ENCODE results near the gene CD93.

- TF ChIP-seq CTCF (IDR thresholded peaks at IDR 0.05) = no peak
- no peak for TF ChIP-seq POLR2A (IDR thresholded peaks at IDR 0.05)
These were observed 7.5 kb upstream of the CD93 start for GRCh38 chr20:23093613-23094012.

All from heart left ventricle (tissue), 13 donors.